ENCODE results near the gene TNFRSF8. TPM values are rescaled to one million over a fixed set of nuclear protein-coding genes. Genes with fewer than 3 reads are reported as not detected.
"Not testable (repeated sequence)": the region's sequence is repeated elsewhere in the genome, so short reads cannot be mapped to it uniquely, and the experiment has no call there.

The TNFRSF8 gene
- 0.47 TPM in 1 of 2 replicates, not detected in the other for total RNA-seq (2014; rRNA removed; shearing (Covaris generic))

DNA sequence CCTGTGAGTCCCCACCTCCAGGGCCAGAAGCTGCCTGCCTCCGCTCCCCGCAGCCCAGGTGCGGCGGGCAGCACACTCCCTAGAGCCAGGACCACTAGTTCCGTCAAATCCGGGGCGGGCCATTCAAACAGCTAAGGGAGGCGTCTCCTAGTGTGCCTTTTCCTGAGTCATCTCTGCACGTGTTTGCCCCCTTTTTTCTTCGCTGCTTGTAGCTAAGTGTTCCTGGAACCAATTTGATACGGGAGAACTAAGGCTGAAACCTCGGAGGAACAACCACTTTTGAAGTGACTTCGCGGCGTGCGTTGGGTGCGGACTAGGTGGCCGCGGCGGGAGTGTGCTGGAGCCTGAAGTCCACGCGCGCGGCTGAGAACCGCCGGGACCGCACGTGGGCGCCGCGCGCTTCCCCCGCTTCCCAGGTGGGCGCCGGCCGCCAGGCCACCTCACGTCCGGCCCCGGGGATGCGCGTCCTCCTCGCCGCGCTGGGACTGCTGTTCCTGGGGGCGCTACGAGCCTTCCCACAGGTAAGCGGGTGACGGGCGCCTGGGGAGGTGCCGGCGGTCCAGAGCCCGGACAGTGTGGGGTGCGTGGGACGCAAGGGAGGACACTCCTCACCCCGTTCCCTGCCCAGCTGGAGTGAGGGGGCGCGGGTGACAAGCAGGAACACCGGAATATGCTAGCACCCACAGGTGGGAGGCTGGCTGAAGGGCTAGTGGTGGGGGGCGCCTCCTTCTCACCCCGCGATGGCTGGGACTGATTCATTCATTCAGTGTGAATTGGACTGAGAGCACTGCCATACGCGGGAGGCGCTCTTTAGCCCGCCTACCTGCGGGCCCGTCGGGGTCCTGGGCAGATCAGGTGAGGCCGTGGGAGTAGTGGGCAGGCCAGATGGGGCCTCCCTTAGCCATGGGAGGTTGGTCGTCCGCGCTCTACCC, at the start of gene TNFRSF8:
Gene TNFRSF8, plus strand, starts transcription at position 163 of the 932 bp plus-strand sequence. Its CDS starts 296 bp downstream, at position 459.
- no peak for DNase-seq (ENCODE audit: low read depth)

DNA sequence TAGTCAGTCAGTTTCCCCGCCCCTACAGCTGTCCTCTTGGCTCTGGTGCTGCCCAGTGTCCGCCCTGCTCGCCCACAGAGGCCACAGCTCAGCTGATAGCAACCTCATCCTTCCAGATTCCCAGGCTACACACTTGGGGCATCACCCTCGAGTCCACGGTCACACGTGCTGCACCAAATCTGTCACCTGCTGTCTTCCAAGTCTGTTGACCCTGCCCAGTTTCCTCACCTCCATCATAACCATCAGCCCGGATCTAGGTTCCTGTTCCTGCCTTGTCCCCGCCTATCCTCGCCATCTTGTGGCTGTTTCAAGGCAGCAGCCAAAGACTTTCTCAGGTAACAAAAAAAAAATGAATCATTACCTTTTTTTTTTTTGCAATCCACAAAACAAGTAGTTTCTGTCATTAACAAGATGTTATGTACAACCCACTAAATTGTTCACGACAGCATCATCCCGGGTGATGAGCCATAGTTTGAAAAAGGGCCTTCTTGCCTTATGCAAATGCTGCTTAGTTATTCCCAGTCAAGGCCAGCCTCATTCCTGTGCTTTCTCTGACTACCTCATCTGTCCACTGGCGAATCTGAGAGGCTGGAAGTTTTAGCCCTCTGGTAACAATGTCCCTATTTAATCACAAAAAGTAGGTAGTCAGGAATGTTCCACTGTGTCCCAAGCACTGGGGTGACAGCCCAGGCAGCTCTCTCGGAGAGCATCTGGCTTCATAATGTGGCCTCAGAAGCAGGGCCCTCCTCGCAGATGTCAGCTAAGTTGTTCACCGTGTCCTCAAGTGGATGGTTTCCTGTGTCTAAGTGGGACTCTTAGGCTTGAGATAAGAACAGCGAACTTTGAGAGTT, 48.7 kb upstream of the TNFRSF8 start:
- DNase-seq (ENCODE audit: low read depth), result peak; percentile 77

DNA sequence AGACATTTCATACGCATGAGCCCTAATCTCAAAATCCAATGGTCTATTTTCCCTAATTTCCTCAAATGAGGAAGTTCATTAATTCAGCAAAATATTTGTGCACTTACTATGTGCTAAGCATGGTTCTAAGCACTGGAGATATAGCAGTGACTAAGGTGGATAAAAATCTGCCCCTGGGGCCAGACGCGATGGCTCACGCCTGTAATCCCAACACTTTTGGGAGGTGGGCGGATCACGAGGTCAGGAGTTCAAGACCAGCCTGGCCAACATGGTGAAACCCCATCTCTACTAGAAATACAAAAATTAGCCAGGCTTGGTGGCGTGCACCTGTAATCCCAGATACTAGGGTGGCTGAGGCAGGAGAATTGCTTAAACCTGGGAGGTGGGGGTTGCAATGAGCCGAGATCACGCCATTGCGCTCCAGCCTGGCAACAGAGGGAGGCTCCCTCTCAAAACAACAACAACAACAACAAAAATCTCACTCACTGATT, 48.1 kb upstream of the TNFRSF8 start:
- peak; percentile 78 for DNase-seq (ENCODE audit: low read depth)

DNA sequence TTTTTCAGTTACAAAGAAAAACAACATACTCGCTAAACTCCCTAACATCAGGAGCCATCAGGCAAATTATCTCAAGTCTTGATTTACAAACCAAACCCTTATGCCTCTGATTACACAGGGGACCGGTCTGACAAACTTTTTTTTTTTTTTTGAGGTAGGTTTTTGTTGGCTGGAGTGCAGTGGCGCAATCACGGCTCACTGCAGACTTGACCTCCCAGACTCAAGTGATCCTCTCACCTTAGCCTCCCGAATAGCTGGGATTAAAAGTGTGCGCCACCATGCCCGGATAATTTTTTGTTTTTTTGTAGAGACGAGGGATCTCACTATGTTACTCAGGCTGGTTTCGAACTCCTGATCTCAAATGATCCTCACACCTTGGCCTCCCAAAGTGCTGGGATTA, 47.6 kb upstream of the TNFRSF8 start:
- no peak for DNase-seq (ENCODE audit: low read depth)

DNA sequence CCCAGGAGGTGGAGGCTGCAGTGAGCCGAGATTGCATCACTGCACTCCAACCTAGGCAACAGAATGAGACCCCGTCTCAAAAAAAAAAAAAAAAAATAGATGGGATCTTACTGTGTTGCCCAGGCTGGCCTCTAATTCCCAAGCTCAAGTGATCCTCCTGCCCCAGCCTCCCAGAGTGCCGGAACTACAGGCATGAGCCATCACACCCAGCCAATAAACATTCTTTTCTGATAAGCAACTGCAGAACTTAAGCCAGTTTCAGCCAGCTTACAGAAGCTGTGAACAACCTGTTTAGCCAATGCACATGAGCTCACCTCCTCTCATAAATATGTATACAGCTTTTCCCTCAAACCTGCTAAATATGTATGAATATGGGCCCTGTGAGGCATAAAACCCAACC, 46.9 kb upstream of the TNFRSF8 start:
- DNase-seq (ENCODE audit: low read depth), result peak; percentile 30

DNA sequence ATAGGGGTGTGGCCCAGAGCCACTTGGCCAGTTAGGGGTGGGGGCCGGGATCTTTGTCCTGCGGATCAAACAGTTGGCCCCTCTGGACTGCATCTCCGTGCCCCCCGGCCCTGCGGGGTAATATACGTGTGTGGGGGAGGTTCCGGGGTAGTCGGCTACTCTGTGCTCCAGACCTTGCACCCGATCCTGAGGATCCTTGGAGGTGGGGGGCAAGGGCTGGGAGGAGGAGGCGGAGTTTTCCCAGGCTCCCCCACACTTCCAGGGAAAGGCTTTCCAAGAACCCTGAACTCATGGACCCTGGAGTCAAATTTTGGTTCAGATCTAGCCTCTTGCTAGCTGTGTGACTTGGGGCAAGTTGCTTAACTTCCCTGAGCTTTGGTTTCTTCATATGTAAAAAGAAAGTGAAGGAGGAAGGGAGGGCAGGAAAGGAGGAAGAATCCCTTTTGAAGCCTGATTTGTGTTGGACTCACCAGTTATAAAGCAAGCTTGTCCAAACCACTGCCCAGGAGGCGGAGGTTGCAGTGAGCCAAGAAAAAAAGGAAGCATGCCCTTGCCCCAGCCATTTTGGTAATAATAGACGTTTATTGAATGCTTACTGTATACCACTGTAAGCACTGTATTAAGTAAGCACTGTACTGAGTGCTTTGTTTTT, 43.1 kb upstream of the TNFRSF8 start:
- peak; percentile 13 for DNase-seq (ENCODE audit: low read depth)

DNA sequence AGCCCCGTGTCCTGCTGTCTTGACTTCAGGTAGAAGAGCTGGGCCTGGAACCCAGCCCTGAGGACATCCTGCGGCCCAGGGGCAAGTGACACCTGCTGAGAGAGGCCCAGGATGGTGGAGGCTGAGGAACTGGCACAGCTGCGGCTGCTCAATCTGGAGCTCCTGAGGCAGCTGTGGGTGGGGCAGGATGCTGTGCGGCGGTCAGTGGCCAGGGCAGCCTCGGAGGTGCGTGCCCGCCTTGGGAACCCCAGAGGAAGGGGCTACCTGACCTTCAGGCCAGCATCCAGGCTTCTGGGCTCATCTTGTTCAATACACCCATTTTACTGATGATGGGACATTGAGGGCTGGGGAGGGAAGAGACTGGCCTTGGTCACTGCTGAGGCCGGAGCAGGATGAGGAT, 41.5 kb upstream of the TNFRSF8 start:
- no peak for DNase-seq (ENCODE audit: low read depth)

DNA sequence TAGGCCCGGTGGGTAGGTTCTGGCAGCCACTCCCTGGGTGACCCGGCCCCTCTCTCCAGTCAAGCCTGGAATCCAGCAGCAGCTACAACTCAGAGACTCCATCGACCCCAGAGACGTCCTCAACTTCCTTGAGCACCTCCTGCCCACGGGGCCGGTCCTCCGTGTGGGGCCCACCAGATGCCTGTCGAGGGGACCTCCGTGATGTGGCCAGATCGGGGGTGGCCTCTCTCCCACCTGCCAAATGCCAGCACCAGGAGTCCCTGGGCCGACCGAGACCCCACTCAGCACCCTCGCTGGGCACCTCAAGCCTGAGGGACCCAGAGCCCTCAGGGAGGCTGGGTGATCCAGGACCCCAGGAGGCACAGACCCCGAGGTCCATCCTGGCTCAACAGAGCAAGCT, 41.1 kb upstream of the TNFRSF8 start:
- no peak for DNase-seq (ENCODE audit: low read depth)

DNA sequence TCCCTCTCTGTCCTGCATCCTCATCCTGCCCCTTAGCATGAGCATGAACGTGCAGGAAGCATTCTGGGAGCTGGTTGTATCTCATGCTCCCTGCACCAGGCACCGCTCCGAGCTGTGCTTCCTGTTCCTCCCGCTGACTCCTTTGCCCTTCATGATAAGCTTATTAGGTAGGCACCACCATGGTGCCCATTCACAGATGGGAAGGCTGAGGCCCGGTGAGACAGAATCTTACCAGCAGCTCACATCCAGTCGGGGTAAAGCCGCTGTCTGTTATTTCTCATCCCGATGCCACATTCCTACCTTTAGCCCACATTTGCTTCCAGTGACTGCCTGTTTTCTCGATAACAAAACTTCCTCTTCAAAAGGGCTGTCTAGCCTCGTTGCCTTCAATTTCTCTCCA, 36.5 kb upstream of the TNFRSF8 start:
- DNase-seq (ENCODE audit: low read depth), result no peak

DNA sequence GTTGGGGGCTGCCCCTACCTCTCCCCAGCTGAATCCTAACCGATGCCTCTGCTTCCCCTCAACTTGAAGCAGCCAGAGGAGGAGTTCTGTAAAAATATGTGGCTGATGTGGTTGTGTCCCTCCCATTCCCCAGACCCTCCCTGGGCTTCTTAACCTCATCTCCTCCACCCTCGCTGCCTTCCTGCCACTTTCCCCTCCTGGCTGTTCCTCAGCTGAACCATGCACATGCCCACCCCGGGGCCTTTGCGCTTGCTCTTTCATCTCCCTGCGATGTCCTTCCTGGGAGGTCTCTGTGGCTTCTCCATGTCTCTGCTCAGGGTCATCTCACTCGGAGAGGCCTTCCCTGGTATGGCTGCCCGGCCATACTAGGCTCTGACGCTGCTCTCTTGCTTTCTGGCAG, 34.9 kb upstream of the TNFRSF8 start:
- no peak for DNase-seq (ENCODE audit: low read depth)

DNA sequence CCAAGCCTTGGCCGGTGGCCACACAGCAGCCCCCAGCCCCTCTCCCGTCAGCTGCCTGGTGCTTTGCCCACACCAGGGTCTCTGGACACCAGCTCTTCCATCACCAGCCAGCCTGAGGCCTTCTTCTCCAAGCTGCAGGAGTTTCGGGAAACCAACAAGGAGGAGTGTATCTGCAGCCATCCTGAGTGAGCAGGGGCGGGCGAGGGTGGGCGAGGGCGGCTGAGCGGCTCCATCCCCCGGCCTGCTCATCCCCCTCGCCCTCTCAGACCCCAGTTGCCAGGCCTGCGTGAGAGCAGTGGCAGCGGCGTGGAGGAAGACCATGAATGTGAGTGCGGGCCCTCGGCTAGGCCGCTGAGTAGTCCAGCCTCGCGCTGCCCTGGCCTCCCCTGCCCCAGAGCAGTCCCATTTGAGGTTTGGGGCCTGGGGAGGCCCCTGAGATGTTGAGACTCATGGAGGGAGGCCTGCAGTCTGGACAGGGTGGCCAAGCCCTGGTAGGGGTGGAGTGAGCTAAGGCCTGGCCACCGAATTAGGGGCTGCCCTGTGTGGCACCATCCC, 34.1 kb upstream of the TNFRSF8 start:
- DNase-seq (ENCODE audit: low read depth), result no peak

DNA sequence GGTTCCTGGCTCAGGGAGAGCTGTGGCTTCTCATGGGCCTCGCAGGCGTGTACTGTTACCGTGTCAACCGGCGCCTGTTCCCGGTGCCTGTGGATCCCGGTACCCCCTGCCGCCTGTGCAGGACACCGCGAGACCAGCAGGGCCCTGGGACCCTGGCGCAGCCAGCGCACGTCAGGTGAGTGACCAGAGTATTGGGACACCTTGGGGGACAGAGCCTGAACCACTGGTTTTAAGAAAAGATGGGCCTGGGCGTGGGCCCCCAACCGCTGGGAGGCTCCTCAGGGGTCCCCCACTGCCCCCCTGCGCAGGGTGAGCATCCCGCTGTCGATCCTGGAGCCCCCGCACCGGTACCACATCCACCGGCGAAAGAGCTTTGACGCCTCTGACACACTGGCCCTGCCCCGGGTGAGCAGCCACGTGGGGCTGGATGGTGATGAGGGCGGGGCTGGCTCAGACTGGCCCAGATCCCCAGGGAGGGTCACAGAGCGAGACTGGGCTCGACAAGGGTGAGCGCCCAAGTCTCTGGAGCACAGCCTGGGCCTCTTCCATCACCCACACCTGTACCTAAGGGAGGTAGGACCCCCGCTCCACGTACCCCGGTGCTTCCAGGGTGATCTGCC, 33.3 kb upstream of the TNFRSF8 start:
- DNase-seq (ENCODE audit: low read depth), result no peak

DNA sequence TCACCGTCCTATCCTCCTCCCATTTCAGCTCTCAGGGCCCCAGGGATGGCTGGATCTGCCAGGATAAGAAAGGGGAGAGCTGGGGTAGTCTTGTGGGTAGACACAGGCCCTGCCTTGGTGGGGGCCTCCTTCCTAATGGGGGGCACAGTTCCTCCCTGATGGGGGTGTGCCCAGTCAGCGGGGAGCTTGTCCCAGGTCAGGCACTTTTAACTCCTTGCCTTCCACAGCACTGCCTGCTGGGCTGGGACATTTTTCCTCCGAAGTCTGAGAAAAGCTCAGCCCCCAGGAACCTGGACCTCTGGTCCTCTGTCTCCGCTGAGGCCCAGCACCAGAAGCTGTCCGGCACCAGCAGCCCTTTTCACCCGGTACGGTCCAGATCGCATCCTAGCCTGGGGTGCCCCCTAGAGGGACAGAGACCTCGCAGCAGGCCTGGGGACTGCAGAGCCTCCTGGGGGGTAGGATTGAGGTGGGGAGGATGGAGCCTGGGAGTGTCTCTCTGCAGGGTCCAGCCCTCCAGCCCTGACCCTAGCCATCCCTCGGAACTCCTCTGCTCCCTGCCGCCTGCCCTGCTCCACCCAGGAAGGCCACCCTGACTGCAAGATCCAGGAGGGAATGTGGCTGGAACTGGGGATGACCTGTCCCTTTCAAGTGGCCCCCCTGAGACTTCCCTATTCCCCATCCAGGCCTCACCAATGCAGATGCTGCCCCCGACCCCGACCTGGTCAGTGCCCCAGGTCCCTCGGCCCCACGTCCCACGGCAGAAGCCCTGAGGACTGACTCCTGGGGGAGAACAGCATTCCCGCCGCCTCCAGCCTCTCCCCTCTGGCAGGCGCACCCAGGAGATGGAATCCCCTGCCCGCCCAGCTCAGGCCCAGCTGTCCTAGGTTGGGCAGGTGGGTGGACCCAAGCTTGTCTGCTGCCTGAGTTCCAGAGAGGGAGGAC, 31.8 kb upstream of the TNFRSF8 start:
- peak; percentile 32 for DNase-seq (ENCODE audit: low read depth)

DNA sequence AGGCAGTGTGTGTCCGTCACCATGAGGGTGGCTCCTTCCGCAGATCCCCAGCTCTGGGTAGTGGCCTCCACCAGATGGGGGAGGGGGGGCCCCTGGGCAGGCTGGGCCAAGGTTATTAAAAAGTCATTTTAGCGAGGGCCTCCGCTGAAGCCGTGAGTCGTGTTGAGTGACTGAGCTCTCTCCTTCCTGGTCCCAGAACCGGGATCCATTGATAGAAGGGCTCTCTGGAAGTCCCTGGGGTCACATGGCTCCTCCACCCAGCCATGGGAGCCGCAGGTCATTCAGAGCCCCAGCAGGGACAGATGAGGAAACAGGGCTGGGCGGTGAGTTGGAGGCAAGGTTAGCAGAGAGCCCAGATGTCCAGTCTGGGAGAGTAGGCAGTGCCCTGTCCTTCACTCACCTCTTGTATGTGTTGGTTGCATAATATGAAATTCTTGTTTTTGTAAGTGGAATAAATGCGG, 30.9 kb upstream of the TNFRSF8 start:
- no peak for DNase-seq (ENCODE audit: low read depth)

DNA sequence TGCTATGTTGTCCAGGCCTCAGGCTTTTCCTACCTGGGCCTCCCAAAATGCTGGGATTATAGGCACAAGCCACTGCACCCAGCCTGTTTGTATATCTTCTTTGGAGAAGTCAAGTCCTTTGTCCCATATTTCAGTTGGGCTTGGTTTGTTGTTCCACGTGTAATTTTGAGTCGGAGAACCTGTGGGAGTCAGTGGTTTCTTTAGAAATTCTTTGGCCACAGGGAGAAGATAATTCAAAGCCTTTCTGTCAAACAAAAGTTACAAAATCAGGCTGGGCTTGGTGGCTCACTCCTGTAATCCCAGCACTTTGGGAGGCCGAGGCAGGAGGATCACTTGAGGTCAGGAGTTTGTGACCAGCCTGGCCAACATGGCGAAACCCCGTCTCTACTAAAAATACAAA, 29.7 kb upstream of the TNFRSF8 start:
- not testable (repeated sequence) for DNase-seq (ENCODE audit: low read depth)

DNA sequence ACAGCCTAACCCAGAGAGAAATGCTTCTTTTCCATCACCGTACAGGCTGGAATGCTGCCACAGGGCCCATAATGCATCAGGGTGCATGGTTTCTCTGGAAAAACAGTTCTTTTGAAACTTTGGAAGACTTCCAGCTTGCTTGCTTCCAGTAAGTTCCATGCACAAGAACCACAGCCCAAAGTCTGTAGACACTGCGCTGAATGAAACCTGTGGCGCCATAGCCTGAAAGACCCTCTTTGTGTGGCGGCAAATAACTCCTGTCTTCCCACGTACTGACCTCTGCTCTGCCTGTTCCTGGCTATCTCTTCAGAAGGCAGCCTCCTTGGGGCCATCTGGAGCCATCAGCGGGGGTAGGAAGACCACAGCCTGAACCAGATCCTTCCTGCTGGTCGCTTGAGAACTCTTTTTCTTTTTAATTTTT, 28.7 kb upstream of the TNFRSF8 start:
- DNase-seq (ENCODE audit: low read depth), result no peak

DNA sequence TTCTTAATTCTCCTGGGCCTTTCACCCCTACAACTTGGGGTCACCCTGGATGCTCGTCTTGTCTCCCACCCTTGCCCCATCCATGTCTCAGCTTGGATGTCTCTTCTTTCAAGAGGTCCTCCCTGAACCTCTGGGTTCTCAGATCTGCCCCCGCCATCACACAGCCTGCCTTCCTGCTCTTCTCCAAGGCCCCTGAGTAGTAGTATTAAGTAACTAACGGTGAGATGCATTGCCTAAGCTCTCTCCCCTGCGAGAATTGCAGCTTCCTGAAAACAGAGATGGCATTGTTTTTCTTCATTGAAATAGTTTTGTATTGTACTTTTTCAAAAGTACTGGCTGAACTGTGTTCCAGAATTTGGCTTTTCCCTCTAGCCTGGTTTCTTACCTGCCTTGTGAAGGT, 27.8 kb upstream of the TNFRSF8 start:
- DNase-seq (ENCODE audit: low read depth), result no peak

DNA sequence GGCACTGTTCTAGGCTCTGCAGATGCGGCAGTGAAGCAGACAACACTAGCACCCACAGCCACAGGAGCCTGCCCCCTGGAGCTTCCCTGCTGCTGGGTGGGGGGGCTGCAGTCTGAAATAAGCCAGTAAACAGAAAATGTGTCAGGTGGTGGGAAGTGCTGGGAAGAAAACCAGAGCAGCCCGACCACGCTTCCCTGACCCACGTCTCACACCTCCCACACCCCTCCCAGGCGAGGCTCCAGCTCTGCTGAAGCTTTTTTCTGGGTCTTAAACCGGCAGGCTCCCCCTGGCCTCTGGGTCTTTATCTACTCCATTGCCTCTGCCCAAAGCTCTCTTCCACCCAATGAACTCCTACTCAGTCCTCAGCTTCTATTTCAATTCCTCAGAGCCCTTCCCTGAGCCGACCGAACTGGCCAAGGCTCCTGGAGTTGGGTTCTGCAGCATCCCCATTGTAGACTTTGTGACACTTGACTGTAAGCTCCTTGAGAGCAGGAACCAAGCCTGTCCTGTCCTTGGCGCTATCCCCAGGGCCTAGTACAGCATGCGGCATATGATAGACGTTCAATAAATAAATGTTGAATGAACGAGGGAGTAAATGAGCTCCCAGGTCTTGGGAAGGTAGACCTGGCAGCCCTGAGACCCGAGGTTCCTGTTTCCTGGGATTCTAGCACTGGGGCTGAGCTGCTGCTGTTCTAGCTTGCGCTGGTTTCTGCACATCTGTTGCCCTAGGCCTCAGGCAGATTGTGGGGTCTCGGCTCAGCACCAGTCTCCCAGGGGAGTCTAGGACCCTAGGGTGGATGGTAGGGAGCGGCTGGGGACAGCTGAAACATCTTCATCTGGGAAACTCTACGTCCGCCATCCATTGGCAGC, 25.4 kb upstream of the TNFRSF8 start:
- DNase-seq (ENCODE audit: low read depth), result no peak

All from M059J (cell line).